Measurements from ENCODE around the gene TLE1. TPM values are rescaled to one million over a fixed set of nuclear protein-coding genes. Genes with fewer than 3 reads are reported as not detected.

The TLE1 gene
- total and polyA plus RNA-seq, 9 of the 15 experiments (the other 6 are each of a cell fraction or from before 2014, with no cell fraction given) = 0.11 TPM; not detected in 8

GRCh38 chr9:81589819-81590218 lies 99.5 kb downstream of the TLE1 start:
- no peaks in the 10 kb centered on the region for H3K27me3 ChIP-seq (ENCODE audit: control insufficient read depth in 2 of 2, insufficient read depth in 2 of 2, low read length in 2 of 2)
- CTCF ChIA-PET (ENCODE audit: low intra/inter-chr PET ratio) = no interaction called here
- in situ Hi-C loops (cut with MboI) (no loop called here), intact Hi-C loops (cut with micrococcal nuclease) (no loop called here)
- no peak for DNase-seq (ENCODE audit: extremely low read depth in 1 of 4, low spot score in 3 of 4)
- no peak for TF ChIP-seq ZNF707 (CRISPR knock-in tag; conservative IDR thresholded peaks at IDR 0.05)
- TF ChIP-seq HMGXB4 (CRISPR knock-in tag; IDR thresholded peaks at IDR 0.05) = no peak
- no peak for TF ChIP-seq STAG1 (CRISPR knock-in tag; IDR thresholded peaks at IDR 0.05; ENCODE audit: borderline replicate concordance)
- no peak for TF ChIP-seq ZNF197 (CRISPR knock-in tag; IDR thresholded peaks at IDR 0.05; ENCODE audit: low read depth)
- TF ChIP-seq ZNF436 (CRISPR knock-in tag; IDR thresholded peaks at IDR 0.05) = no peak
- TF ChIP-seq CEBPG (CRISPR knock-in tag; IDR thresholded peaks at IDR 0.05) = no peak
- no peak for TF ChIP-seq CEBPG (tag; conservative IDR thresholded peaks at IDR 0.05 in 1 of 2, IDR thresholded peaks at IDR 0.05 in 1 of 2)
- TF ChIP-seq TFE3 (CRISPR knock-in tag; IDR thresholded peaks at IDR 0.05) = no peak
- TF ChIP-seq YY1 (IDR thresholded peaks at IDR 0.05; ENCODE audit: borderline replicate concordance in 1 of 3, control insufficient read depth in 1 of 3, extremely low read depth in 1 of 3, insufficient read depth in 3 of 3, insufficient read length in 1 of 3, insufficient replicate concordance in 2 of 3, low read depth in 1 of 3, low read length in 2 of 3) = no peak
- no peaks in the 10 kb centered on the region for H3K9me1 ChIP-seq (ENCODE audit: control insufficient read depth, insufficient read depth, low read length)
- POLR2A ChIA-PET = no interaction called here
- no peak overlapping the region for H3K27ac ChIP-seq (ENCODE audit: extremely low read depth, low read depth, low read length)
- H3K4me1 ChIP-seq (replicated peaks in 1 of 2; ENCODE audit: control insufficient read depth in 2 of 2, insufficient read depth in 2 of 2, low read length in 2 of 2) = no peaks in the 10 kb centered on the region
- H3K79me2 ChIP-seq (ENCODE audit: control insufficient read depth, insufficient read depth, low read length) = no peaks in the 10 kb centered on the region
- no peak overlapping the region for H3K4me3 ChIP-seq
- no peak for FAIRE-seq
- no peaks in the 10 kb centered on the region for H3K36me3 ChIP-seq (ENCODE audit: control insufficient read depth, insufficient read depth, low read length)
- H3K9ac ChIP-seq (ENCODE audit: insufficient read depth in 1 of 2, low read depth in 2 of 2, low read length in 2 of 2) = no peak overlapping the region
- no TSS peak for BruUV-seq (replicated peaks)
- H3K4me2 ChIP-seq (ENCODE audit: insufficient read depth, low read length) = no peak overlapping the region
- no peak overlapping the region for H2AFZ ChIP-seq (ENCODE audit: low read depth, low read length)
- no peak for ATAC-seq
- whole genome bisulfite sequencing (ENCODE audit: insufficient coverage, low coverage, missing lambda C conversion rate) = 2% methylated on average over 7 of the region's 9 CpGs
- no peaks in the 10 kb centered on the region for H3K9me3 ChIP-seq (replicated peaks; ENCODE audit: control insufficient read depth, insufficient read depth, low read depth, low read length)
- no peaks in the 10 kb centered on the region for H4K20me1 ChIP-seq (replicated peaks; ENCODE audit: control insufficient read depth, insufficient read depth, low read length)
